ENCODE measurements around the gene MIAT. TPM values are rescaled to one million over a fixed set of nuclear protein-coding genes. Genes with fewer than 3 reads are reported as not detected.

The MIAT gene
- total RNA-seq, 1 experiment from 2014 or later = 0.33 TPM

GRCh38 chr22:26658161-26658560 lies 773 bp downstream of the MIAT start:
- Histone ChIP-seq H3K9me3 (no peaks in the 10 kb centered on the region), H3K36me3 (no peaks in the 10 kb centered on the region), H3K4me3 (no peak overlapping the region; the same call in 1 of the 2 replicates), H3K27me3 (peaks cover 17% of the 10 kb centered on the region)
- no peak for DNase-seq

- H3K9me3 ChIP-seq = no peaks in the 10 kb centered on the region
- peak; percentile 84 for DNase-seq
- peak overlapping the region; percentile 20 for H3K4me3 ChIP-seq
- peaks cover 16% of the 10 kb centered on the region for H3K27me3 ChIP-seq
- H3K36me3 ChIP-seq = no peaks in the 10 kb centered on the region
Observed at GRCh38 chr22:26658671-26659478, 1.5 kb downstream of the MIAT start.

GRCh38 chr22:26660356-26660755 lies 3.0 kb downstream of the MIAT start:
- Histone ChIP-seq H3K4me3 (no peak overlapping the region), H3K36me3 (no peaks in the 10 kb centered on the region), H3K9me3 (no peaks in the 10 kb centered on the region), H3K27me3 (peaks cover 16% of the 10 kb centered on the region)
- no peak for DNase-seq

- Histone ChIP-seq H3K9me3 (no peaks in the 10 kb centered on the region), H3K4me3 (no peak overlapping the region), H3K27me3 (peaks cover 16% of the 10 kb centered on the region), H3K36me3 (no peaks in the 10 kb centered on the region)
- no peak for DNase-seq
Observed at GRCh38 chr22:26660961-26661578, 3.7 kb downstream of the MIAT start.

GRCh38 chr22:26662160-26662559 lies 4.8 kb downstream of the MIAT start:
- DNase-seq = no peak

GRCh38 chr22:26663374-26663923 lies 6.1 kb downstream of the MIAT start:
- Histone ChIP-seq H3K27me3 (peaks cover 4% of the 10 kb centered on the region), H3K9me3 (no peaks in the 10 kb centered on the region), H3K36me3 (no peaks in the 10 kb centered on the region), H3K4me3 (no peak overlapping the region)
- DNase-seq = no peak

More at GRCh38 chr22:26662160-26662559, 4.8 kb downstream of the MIAT start:
- Histone ChIP-seq H3K4me3 (no peak overlapping the region), H3K9me3 (no peaks in the 10 kb centered on the region), H3K27me3 (peaks cover 16% of the 10 kb centered on the region), H3K36me3 (no peaks in the 10 kb centered on the region)

GRCh38 chr22:26665813-26666231 lies 8.4 kb downstream of the MIAT start:
- DNase-seq = peak; percentile 60
- no peaks in the 10 kb centered on the region for H3K27me3 ChIP-seq
- H3K36me3 ChIP-seq = no peaks in the 10 kb centered on the region
- H3K4me3 ChIP-seq = no peak overlapping the region
- H3K9me3 ChIP-seq = no peaks in the 10 kb centered on the region

GRCh38 chr22:26667140-26667539 lies 9.8 kb downstream of the MIAT start:
- Histone ChIP-seq H3K4me3 (no peak overlapping the region), H3K27me3 (no peaks in the 10 kb centered on the region), H3K36me3 (no peaks in the 10 kb centered on the region), H3K9me3 (no peaks in the 10 kb centered on the region)
- DNase-seq = no peak

GRCh38 chr22:26669060-26669481 lies 11.7 kb downstream of the MIAT start:
- H3K27me3 ChIP-seq = no peaks in the 10 kb centered on the region
- DNase-seq = peak; percentile 23
- H3K36me3 ChIP-seq = peaks cover 2% of the 10 kb centered on the region; the same call in 1 of the 2 replicates
- no peaks in the 10 kb centered on the region for H3K9me3 ChIP-seq
- H3K4me3 ChIP-seq = no peak overlapping the region

GRCh38 chr22:26670459-26670858 lies 13.1 kb downstream of the MIAT start:
- no peak for DNase-seq
- no peaks in the 10 kb centered on the region for H3K9me3 ChIP-seq
- no peaks in the 10 kb centered on the region for H3K27me3 ChIP-seq
- H3K4me3 ChIP-seq = no peak overlapping the region
- peaks cover 4% of the 10 kb centered on the region; the same call in 1 of the 2 replicates for H3K36me3 ChIP-seq

GRCh38 chr22:26671317-26672059 lies 14.1 kb downstream of the MIAT start:
- Histone ChIP-seq H3K27me3 (no peaks in the 10 kb centered on the region), H3K9me3 (no peaks in the 10 kb centered on the region), H3K36me3 (peaks cover 4% of the 10 kb centered on the region; the same call in 1 of the 2 replicates), H3K4me3 (no peak overlapping the region)
- no peak for DNase-seq

GRCh38 chr22:26672060-26672471 lies 14.7 kb downstream of the MIAT start:
- no peaks in the 10 kb centered on the region for H3K27me3 ChIP-seq
- no peaks in the 10 kb centered on the region for H3K9me3 ChIP-seq
- H3K36me3 ChIP-seq = peaks cover 4% of the 10 kb centered on the region; the same call in 1 of the 2 replicates
- H3K4me3 ChIP-seq = peak overlapping the region; percentile 75
- no peak for DNase-seq

GRCh38 chr22:26672590-26673468 lies 15.4 kb downstream of the MIAT start:
- Histone ChIP-seq H3K27me3 (no peaks in the 10 kb centered on the region), H3K36me3 (peaks cover 4% of the 10 kb centered on the region; the same call in 1 of the 2 replicates), H3K9me3 (no peaks in the 10 kb centered on the region), H3K4me3 (peak overlapping the region; percentile 75)
- DNase-seq = peak; percentile 91

GRCh38 chr22:26673486-26673885 lies 16.1 kb downstream of the MIAT start:
- Histone ChIP-seq H3K36me3 (peaks cover 4% of the 10 kb centered on the region; the same call in 1 of the 2 replicates), H3K4me3 (peak overlapping the region; percentile 75), H3K9me3 (no peaks in the 10 kb centered on the region), H3K27me3 (no peaks in the 10 kb centered on the region)
- peak; percentile 44 for DNase-seq

GRCh38 chr22:26674211-26675190 lies 17.1 kb downstream of the MIAT start:
- H3K9me3 ChIP-seq = no peaks in the 10 kb centered on the region
- no peak for DNase-seq
- peak overlapping the region; percentile 75 for H3K4me3 ChIP-seq
- peaks cover 4% of the 10 kb centered on the region; the same call in 1 of the 2 replicates for H3K36me3 ChIP-seq
- no peaks in the 10 kb centered on the region for H3K27me3 ChIP-seq

All from MG63 (cell line).